H9 (cell line): Measurements from ENCODE around the gene UGT1A5. TPM values are rescaled to one million over a fixed set of nuclear protein-coding genes. Genes with fewer than 3 reads are reported as not detected.

Experiments used
- DNase-seq: peaks from one replicate; pipeline ENCODE4 v3.0.0-alpha.2; 2017
- H2AFZ ChIP-seq: one replicate; pipeline ENCODE4 v1.6.1; 2013; ENCODE audit warnings: mild to moderate bottlenecking, low read length, control low read depth, moderate library complexity
- H2AK5ac ChIP-seq: 2 replicates; pipeline ENCODE4 v1.6.1; 2013; ENCODE audit warnings: low read length, control low read depth, mixed read lengths; ENCODE audit not compliant: insufficient read length
- H2BK120ac ChIP-seq: one replicate; pipeline ENCODE4 v1.6.1; 2013; ENCODE audit warnings: low read depth, mild to moderate bottlenecking, low read length, control low read depth, inconsistent platforms; ENCODE audit not compliant: poor library complexity, severe bottlenecking
- H2BK12ac ChIP-seq: 2 replicates; pipeline ENCODE4 v1.6.1; 2013; ENCODE audit warnings: low read length, control low read depth, mixed read lengths, low read depth; ENCODE audit not compliant: insufficient read length
- H2BK15ac ChIP-seq: 2 replicates; pipeline ENCODE4 v1.6.1; 2013; ENCODE audit warnings: low read depth, low read length, control low read depth
- H2BK20ac ChIP-seq: one replicate; pipeline ENCODE4 v1.6.1; 2013; ENCODE audit warnings: low read depth, mild to moderate bottlenecking, low read length, control low read depth, inconsistent platforms; ENCODE audit not compliant: poor library complexity, severe bottlenecking
- H2BK5ac ChIP-seq: 2 replicates; pipeline ENCODE4 v1.6.1; 2013; ENCODE audit warnings: low read length, control low read depth, mixed read lengths; ENCODE audit not compliant: insufficient read length
- H3K14ac ChIP-seq: 2 replicates; pipeline ENCODE4 v1.6.1; 2013; ENCODE audit warnings: low read length, control low read depth; ENCODE audit not compliant: insufficient read depth
- H3K18ac ChIP-seq: 2 replicates; pipeline ENCODE4 v1.6.1; 2013; ENCODE audit warnings: low read depth, mild to moderate bottlenecking, mixed read lengths, low read length, control low read depth; ENCODE audit not compliant: insufficient read length
- H3K23ac ChIP-seq: 2 replicates; pipeline ENCODE4 v1.6.1; 2013; ENCODE audit warnings: low read length, control low read depth, mixed read lengths, low read depth; ENCODE audit not compliant: insufficient read length
- H3K23me2 ChIP-seq: 2 replicates; pipeline ENCODE4 v1.6.1; 2013; ENCODE audit warnings: low read depth, mild to moderate bottlenecking, mixed read lengths, low read length, control low read depth; ENCODE audit not compliant: insufficient read length, poor library complexity, severe bottlenecking
- H3K27ac ChIP-seq: 2 replicates; pipeline ENCODE4 v1.5.1; 2013; ENCODE audit warnings: low read length, control low read depth, mixed read lengths, low read depth; ENCODE audit not compliant: insufficient read length
- H3K27me3 ChIP-seq: 2 replicates; pipeline ENCODE4 v1.6.1; 2013; ENCODE audit warnings: low read length, control low read depth, inconsistent platforms; ENCODE audit not compliant: insufficient read depth
- H3K4ac ChIP-seq: 2 replicates; pipeline ENCODE4 v1.6.1; 2013; ENCODE audit warnings: low read depth, mild to moderate bottlenecking, control low read depth, inconsistent platforms, low read length, moderate library complexity
- H3K4me1 ChIP-seq: 2 replicates; pipeline ENCODE4 v1.6.1; 2013; ENCODE audit warnings: low read length, control low read depth, inconsistent platforms; ENCODE audit not compliant: insufficient read depth
- H3K4me2 ChIP-seq: 2 replicates; pipeline ENCODE4 v1.6.1; 2013; ENCODE audit warnings: low read length, control low read depth, mixed read lengths; ENCODE audit not compliant: insufficient read length, insufficient read depth
- H3K56ac ChIP-seq: 2 replicates; pipeline ENCODE4 v1.6.1; 2013; ENCODE audit warnings: low read depth, mild to moderate bottlenecking, mixed read lengths, low read length, control low read depth; ENCODE audit not compliant: insufficient read length
- H3K79me1 ChIP-seq: 2 replicates; pipeline ENCODE4 v1.6.1; 2013; ENCODE audit warnings: low read depth, mild to moderate bottlenecking, moderate library complexity, low read length, control low read depth, inconsistent platforms; ENCODE audit not compliant: insufficient read depth, poor library complexity, severe bottlenecking
- H3K79me2 ChIP-seq: 2 replicates; pipeline ENCODE4 v1.6.1; 2013; ENCODE audit warnings: low read length, control low read depth, inconsistent platforms; ENCODE audit not compliant: insufficient read depth
- H3K9ac ChIP-seq: 2 replicates; pipeline ENCODE4 v1.6.1; 2013; ENCODE audit warnings: low read length, control low read depth, mixed read lengths; ENCODE audit not compliant: insufficient read length; ENCODE audit errors: extremely low read depth
- H3K9me3 ChIP-seq: one replicate; pipeline ENCODE4 v1.6.1; 2013; ENCODE audit warnings: low read depth, low read length, inconsistent platforms; ENCODE audit not compliant: control insufficient read depth
- H3T11ph ChIP-seq: one replicate; pipeline ENCODE4 v1.6.1; 2013; ENCODE audit warnings: mild to moderate bottlenecking, low read length, control low read depth, inconsistent platforms
- H4K20me1 ChIP-seq: one replicate; pipeline ENCODE4 v1.6.1; 2013; ENCODE audit not compliant: control insufficient read depth, insufficient read length, insufficient read depth
- H4K5ac ChIP-seq: 2 replicates; pipeline ENCODE4 v1.6.1; 2013; ENCODE audit warnings: low read depth, mild to moderate bottlenecking, mixed read lengths, low read length, control low read depth; ENCODE audit not compliant: insufficient read length
- H4K8ac ChIP-seq: replicated peaks from 2 replicates; pipeline ENCODE4 v1.6.1; 2013; ENCODE audit warnings: low read length, control low read depth, mixed read lengths, low read depth; ENCODE audit not compliant: insufficient read length
- H4K91ac ChIP-seq: 2 replicates; pipeline ENCODE4 v1.6.1; 2013; ENCODE audit warnings: low read depth, mild to moderate bottlenecking, moderate library complexity, mixed read lengths, low read length, control low read depth; ENCODE audit not compliant: insufficient read length
- H3K27ac Mint-ChIP-seq, 3 experiments: 2 replicates in 2 of 3; 3 replicates in 1 of 3; pipeline ENCODE4 v1.8.0; 2020 to 2021; ENCODE audit warnings: mixed read lengths in 3 of 3, mild to moderate bottlenecking in 1 of 3, moderate library complexity in 1 of 3
- H3K27me3 Mint-ChIP-seq: 2 replicates; pipeline ENCODE4 v1.8.0; 2021; ENCODE audit warnings: low read depth, mild to moderate bottlenecking, moderate library complexity, mixed read lengths
- H3K36me3 Mint-ChIP-seq, 3 experiments: 2 replicates in 2 of 3; 3 replicates in 1 of 3; pipeline ENCODE4 v1.8.0; 2020 to 2021; ENCODE audit warnings: low read depth in 3 of 3, mixed read lengths in 3 of 3; ENCODE audit not compliant: insufficient read depth in 1 of 3
- H3K4me1 Mint-ChIP-seq, 2 experiments: 2 replicates each; pipeline ENCODE4 v1.8.0; 2020; ENCODE audit warnings: mixed read lengths in 2 of 2
- H3K4me3 Mint-ChIP-seq, 2 experiments: 2 replicates in 1 of 2; 3 replicates in 1 of 2; pipeline ENCODE4 v1.8.0; 2020 to 2021; ENCODE audit warnings: mild to moderate bottlenecking in 2 of 2, mixed read lengths in 2 of 2, moderate library complexity in 1 of 2
- H3K9me3 Mint-ChIP-seq, 2 experiments: 2 replicates in 1 of 2; 3 replicates in 1 of 2; pipeline ENCODE4 v1.8.0; 2020; ENCODE audit warnings: mild to moderate bottlenecking in 2 of 2, mixed read lengths in 2 of 2, moderate library complexity in 1 of 2
- WGBS: extraction: QIAGEN DNeasy Blood & Tissue Kit; methylation state at CpG from one replicate; pipeline ENCODE4 v1.1.7; 2013; ENCODE audit warnings: missing lambda C conversion rate, low lambda C conversion rate, mixed read lengths; ENCODE audit not compliant: insufficient read length; ENCODE audit errors: extremely low coverage; 5-methylcytosine and 5-hydroxymethylcytosine counted together
- total RNA-seq: library from RNA; stranded (reverse); gene quantifications from 2 replicates; pipeline ENCODE4 v1.2.1, GENCODE V29; 2021
- TF ChIP-seq, protein P1 (sequence below): fragments of 200-600 bp; sonication (generic); conservative IDR thresholded peaks from 3 replicates; pipeline ENCODE4 v1.8.0; 2021; ENCODE audit warnings: antibody characterized with exemption, mild to moderate bottlenecking

UGT1A5 gene
- total RNA-seq, 1 experiment from 2014 or later, result not detected

- Mint-ChIP-seq H3K36me3 (no peaks in the 10 kb centered on the region), H3K27me3 (peaks cover 9% of the 10 kb centered on the region), H3K4me1 (no peaks in the 10 kb centered on the region), H3K4me3 (no peak overlapping the region), H3K27ac (no peak overlapping the region), H3K9me3 (no peaks in the 10 kb centered on the region)
- H4K8ac ChIP-seq, result no peak overlapping the region
- no peak overlapping the region for H4K5ac ChIP-seq
- no peak overlapping the region for H3K9ac ChIP-seq
- H3K4me2 ChIP-seq, result no peak overlapping the region
- H3K23me2 ChIP-seq, result no peaks in the 10 kb centered on the region
- H4K20me1 ChIP-seq, result no peaks in the 10 kb centered on the region
- no peaks in the 10 kb centered on the region for H3K79me2 ChIP-seq
- no peak overlapping the region for H3K27ac ChIP-seq
- H3K56ac ChIP-seq, result no peak overlapping the region
- H2AFZ ChIP-seq, result no peak overlapping the region
- H4K91ac ChIP-seq, result no peak overlapping the region
- TF ChIP-seq, protein P1, sequence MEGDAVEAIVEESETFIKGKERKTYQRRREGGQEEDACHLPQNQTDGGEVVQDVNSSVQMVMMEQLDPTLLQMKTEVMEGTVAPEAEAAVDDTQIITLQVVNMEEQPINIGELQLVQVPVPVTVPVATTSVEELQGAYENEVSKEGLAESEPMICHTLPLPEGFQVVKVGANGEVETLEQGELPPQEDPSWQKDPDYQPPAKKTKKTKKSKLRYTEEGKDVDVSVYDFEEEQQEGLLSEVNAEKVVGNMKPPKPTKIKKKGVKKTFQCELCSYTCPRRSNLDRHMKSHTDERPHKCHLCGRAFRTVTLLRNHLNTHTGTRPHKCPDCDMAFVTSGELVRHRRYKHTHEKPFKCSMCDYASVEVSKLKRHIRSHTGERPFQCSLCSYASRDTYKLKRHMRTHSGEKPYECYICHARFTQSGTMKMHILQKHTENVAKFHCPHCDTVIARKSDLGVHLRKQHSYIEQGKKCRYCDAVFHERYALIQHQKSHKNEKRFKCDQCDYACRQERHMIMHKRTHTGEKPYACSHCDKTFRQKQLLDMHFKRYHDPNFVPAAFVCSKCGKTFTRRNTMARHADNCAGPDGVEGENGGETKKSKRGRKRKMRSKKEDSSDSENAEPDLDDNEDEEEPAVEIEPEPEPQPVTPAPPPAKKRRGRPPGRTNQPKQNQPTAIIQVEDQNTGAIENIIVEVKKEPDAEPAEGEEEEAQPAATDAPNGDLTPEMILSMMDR, result no peak
- H2BK20ac ChIP-seq, result no peak overlapping the region
- no peak overlapping the region for H2AK5ac ChIP-seq
- H3K9me3 ChIP-seq, result no peaks in the 10 kb centered on the region
- H3K23ac ChIP-seq, result no peak overlapping the region
- no peak overlapping the region for H3T11ph ChIP-seq
- no peak overlapping the region for H2BK15ac ChIP-seq
- no CpG with 5 or more reads among the region's 6 CpGs for WGBS
- H3K27me3 ChIP-seq, result no peaks in the 10 kb centered on the region
- no peaks in the 10 kb centered on the region for H3K4me1 ChIP-seq
- H3K4ac ChIP-seq, result no peak overlapping the region
- H2BK12ac ChIP-seq, result no peak overlapping the region
- H2BK120ac ChIP-seq, result no peak overlapping the region
- H2BK5ac ChIP-seq, result no peak overlapping the region
- H3K18ac ChIP-seq, result no peak overlapping the region
- no peaks in the 10 kb centered on the region for H3K79me1 ChIP-seq
- H3K14ac ChIP-seq, result no peak overlapping the region
- DNase-seq, result no peak
Observed at GRCh38 chr2:233815861-233816260, 103.2 kb downstream of the UGT1A5 start.
